IMR-90 (cell line): ENCODE measurements around the gene TMEM168. TPM values are rescaled to one million over a fixed set of nuclear protein-coding genes. Genes with fewer than 3 reads are reported as not detected.

Experiments
- ATAC-seq: fragments of 200-7000 bp; cut with Tn5 transposase; 2 replicates; pipeline ENCODE4 v1.9.1; 2020; ENCODE audit warnings: low read depth, mild to moderate bottlenecking, moderate library complexity
- BruUV-seq: library from RNA; stranded (reverse); fragments of 400-500 nt; replicated peaks from 2 replicates; lab custom pipeline; 2021; lab: Mats Ljungman, UMichigan
- CTCF ChIA-PET: fragments of 300-600 bp; formaldehyde crosslinking; extraction: SDS; loops from one replicate; lab custom pipeline; 2021; ENCODE audit warnings: antibody characterized with exemption; lab: Yijun Ruan, JAX
- POLR2A ChIA-PET: fragments of 300-600 bp; sonication (Branson Sonifier 250); formaldehyde crosslinking; loops from one replicate; lab custom pipeline; 2022; ENCODE audit warnings: antibody characterized with exemption; ENCODE audit not compliant: unreplicated experiment; lab: Charles Lee
- DNase-seq: peaks from one replicate; pipeline ENCODE4 v3.0.0; 2013
- H2AFZ ChIP-seq: replicated peaks from 2 replicates; pipeline ENCODE3; 2013; ENCODE audit warnings: low read length, mild to moderate bottlenecking; ENCODE audit not compliant: poor library complexity
- H2AK5ac ChIP-seq: 2 replicates; pipeline ENCODE4 v1.6.1; 2013; ENCODE audit warnings: low read depth, low read length, inconsistent platforms
- H2AK9ac ChIP-seq: replicated peaks from 2 replicates; pipeline ENCODE3; 2013; ENCODE audit warnings: mild to moderate bottlenecking, low read depth, low read length, moderate library complexity; ENCODE audit not compliant: poor library complexity
- H2BK120ac ChIP-seq: 2 replicates; pipeline ENCODE4 v1.6.1; 2013; ENCODE audit warnings: low read depth, low read length, inconsistent platforms
- H2BK15ac ChIP-seq: 3 replicates; pipeline ENCODE4 v1.6.1; 2013; ENCODE audit warnings: low read depth, low read length, inconsistent platforms
- H2BK20ac ChIP-seq: 2 replicates; pipeline ENCODE4 v1.6.1; 2013; ENCODE audit warnings: low read depth, mild to moderate bottlenecking, inconsistent platforms, low read length, moderate library complexity
- H2BK5ac ChIP-seq: 2 replicates; pipeline ENCODE4 v1.6.1; 2013; ENCODE audit warnings: mild to moderate bottlenecking, low read depth, low read length, inconsistent platforms; ENCODE audit not compliant: poor library complexity, severe bottlenecking
- H3K14ac ChIP-seq: replicated peaks from 2 replicates; pipeline ENCODE4 v1.6.1; 2013; ENCODE audit warnings: low read depth, low read length, inconsistent platforms
- H3K18ac ChIP-seq: 2 replicates; pipeline ENCODE4 v1.6.1; 2013; ENCODE audit warnings: low read depth, low read length, control low read depth
- H3K23ac ChIP-seq: 2 replicates; pipeline ENCODE4 v1.6.1; 2013; ENCODE audit warnings: low read depth, low read length, inconsistent platforms
- H3K27ac ChIP-seq: 2 replicates; pipeline ENCODE4 v1.5.1; 2013; ENCODE audit warnings: mild to moderate bottlenecking, control low read depth, low read length; ENCODE audit not compliant: insufficient read depth
- H3K27me3 ChIP-seq: 2 replicates; pipeline ENCODE4 v1.6.1; 2013; ENCODE audit warnings: low read length; ENCODE audit not compliant: control insufficient read depth, insufficient read depth
- H3K36me3 ChIP-seq: 2 replicates; pipeline ENCODE4 v1.6.1; 2013; ENCODE audit warnings: low read length, mixed read lengths; ENCODE audit not compliant: control insufficient read depth, insufficient read depth
- H3K4ac ChIP-seq: 2 replicates; pipeline ENCODE4 v1.6.1; 2013; ENCODE audit warnings: low read depth, low read length, inconsistent platforms
- H3K4me1 ChIP-seq: 2 replicates; pipeline ENCODE4 v1.6.1; 2013; ENCODE audit warnings: low read length, mixed read lengths; ENCODE audit not compliant: control insufficient read depth, insufficient read depth
- H3K4me2 ChIP-seq: 2 replicates; pipeline ENCODE4 v1.6.1; 2013; ENCODE audit warnings: low read depth, mild to moderate bottlenecking, control low read depth, low read length, moderate library complexity
- H3K4me3 ChIP-seq: 2 replicates; pipeline ENCODE4 v1.5.1; 2013; ENCODE audit warnings: low read depth, mild to moderate bottlenecking, control low read depth, low read length, moderate library complexity; ENCODE audit not compliant: insufficient read depth
- H3K56ac ChIP-seq: 2 replicates; pipeline ENCODE4 v1.6.1; 2013; ENCODE audit warnings: low read length, inconsistent platforms; ENCODE audit not compliant: insufficient read depth; ENCODE audit errors: extremely low read depth
- H3K79me1 ChIP-seq, 2 experiments: 2 replicates each; pipeline ENCODE4 v1.6.1; 2013; ENCODE audit warnings: low read length in 2 of 2, inconsistent platforms in 1 of 2, low read depth in 1 of 2
- H3K9ac ChIP-seq: 2 replicates; pipeline ENCODE4 v1.6.1; 2013; ENCODE audit warnings: low read depth, low read length, control low read depth
- H3K9me1 ChIP-seq: 2 replicates; pipeline ENCODE4 v1.6.1; 2013; ENCODE audit warnings: low read length, inconsistent platforms; ENCODE audit not compliant: insufficient read depth
- H3K9me3 ChIP-seq: 2 replicates; pipeline ENCODE4 v1.6.1; 2013; ENCODE audit warnings: low read length; ENCODE audit not compliant: control insufficient read depth, insufficient read depth
- H4K20me1 ChIP-seq: 2 replicates; pipeline ENCODE4 v1.6.1; 2013; ENCODE audit warnings: low read length, inconsistent platforms; ENCODE audit not compliant: insufficient read depth
- H4K5ac ChIP-seq: 2 replicates; pipeline ENCODE4 v1.6.1; 2013; ENCODE audit warnings: mild to moderate bottlenecking, low read depth, low read length, control low read depth
- H4K8ac ChIP-seq, 2 experiments: 2 replicates each; pipeline ENCODE4 v1.6.1; 2013; ENCODE audit warnings: low read depth in 2 of 2, low read length in 2 of 2, control low read depth in 1 of 2, inconsistent platforms in 1 of 2
- H4K91ac ChIP-seq: 2 replicates; pipeline ENCODE4 v1.6.1; 2013; ENCODE audit warnings: low read depth, low read length, inconsistent platforms; ENCODE audit not compliant: insufficient read depth
- BHLHE40 ChIP-seq: fragments of 150-350 bp; IDR thresholded peaks from 2 replicates; pipeline ENCODE4 v1.6.1; 2016; ENCODE audit warnings: mild to moderate bottlenecking, low read depth, low read length
- CEBPB ChIP-seq: IDR thresholded peaks from 2 replicates; pipeline ENCODE4 v1.6.1; 2012; ENCODE audit warnings: low read depth, low read length, improper control_type of control experiment
- CHD1 ChIP-seq: IDR thresholded peaks from 2 replicates; pipeline ENCODE4 v1.6.1; 2012; ENCODE audit warnings: low read depth, low read length, improper control_type of control experiment
- MAFK ChIP-seq: IDR thresholded peaks from 2 replicates; pipeline ENCODE4 v1.6.1; 2012; ENCODE audit warnings: low read depth, low read length, improper control_type of control experiment
- MXI1 ChIP-seq: IDR thresholded peaks from 2 replicates; pipeline ENCODE4 v1.6.1; 2012; ENCODE audit warnings: low read depth, mild to moderate bottlenecking, low read length, moderate library complexity, borderline replicate concordance
- POLR2A ChIP-seq: IDR thresholded peaks from 2 replicates; pipeline ENCODE4 v1.6.1; 2012; ENCODE audit warnings: mild to moderate bottlenecking, low read depth, low read length
- USF2 ChIP-seq: fragments of 150-350 bp; IDR thresholded peaks from 2 replicates; pipeline ENCODE4 v1.6.1; 2017; ENCODE audit warnings: mild to moderate bottlenecking, antibody characterized with exemption, low read length, low read depth
- WGBS, 2 experiments: methylation state at CpG; one replicate each; pipeline versions ENCODE4 v1.1.5 to v1.1.7; 2013; ENCODE audit warnings: missing lambda C conversion rate in 2 of 2; ENCODE audit not compliant: insufficient read length in 1 of 2; ENCODE audit errors: extremely low coverage in 2 of 2; 5-methylcytosine and 5-hydroxymethylcytosine counted together
- dilution Hi-C: fragments of 300-500 bp; cut with HindIII; formaldehyde crosslinking; loops from one replicate; pipeline ENCODE4 v1.14.3; 2018; ENCODE audit warnings: low sequenced_read_pairs; ENCODE audit not compliant: unreplicated experiment
- in situ Hi-C: fragments of 300-500 bp; cut with MboI; formaldehyde crosslinking; loops from 3 replicates; pipeline ENCODE4 v1.14.3; 2019; ENCODE audit warnings: low sequenced_read_pairs, inconsistent platforms, mixed read lengths
- intact Hi-C: fragments of 100-400 bp; cut with micrococcal nuclease; formaldehyde crosslinking; loops from 2 replicates; pipeline ENCODE4 v1.10.0; 2022
- polyA plus RNA-seq, 3 experiments: library from polyadenylated mRNA; depleted of rRNA; stranded (reverse); fragments of >200 nt; gene quantifications; 2 replicates each; pipeline ENCODE4 v1.2.3, GENCODE V29; 2012; ENCODE audit warnings: low replicate concordance in 1 of 3
- total RNA-seq: library from RNA; depleted of rRNA; stranded (reverse); fragments of >200 nt; gene quantifications from 2 replicates; pipeline ENCODE4 v1.2.3, GENCODE V29; 2012

Gene TMEM168
- total and polyA plus RNA-seq, 2 of the 4 experiments (the other 2 are of a cell fraction): 17.7 to 22.9 TPM

- Histone ChIP-seq H3K56ac (no peak overlapping the region), H3K9me3 (no peaks in the 10 kb centered on the region), H4K91ac (no peak overlapping the region), H4K8ac (no peak overlapping the region), H3K14ac (no peak overlapping the region), H2AK5ac (no peak overlapping the region), H2BK20ac (no peak overlapping the region), H2BK120ac (no peak overlapping the region), H3K23ac (no peak overlapping the region), H2AFZ (no peak overlapping the region), H3K4me1 (no peaks in the 10 kb centered on the region), H2AK9ac (no peak overlapping the region), H3K27ac (no peak overlapping the region), H3K4me3 (no peak overlapping the region), H3K27me3 (no peaks in the 10 kb centered on the region), H4K20me1 (no peaks in the 10 kb centered on the region), H3K4ac (no peak overlapping the region), H3K79me1 (no peaks in the 10 kb centered on the region), H3K36me3 (no peaks in the 10 kb centered on the region), H3K9ac (no peak overlapping the region), H3K4me2 (no peak overlapping the region), H2BK15ac (no peak overlapping the region), H3K18ac (no peak overlapping the region), H2BK5ac (no peak overlapping the region), H4K5ac (no peak overlapping the region), H3K9me1 (no peaks in the 10 kb centered on the region)
- TF ChIP-seq USF2 (no peak), CHD1 (no peak), BHLHE40 (no peak), MAFK (no peak), MXI1 (no peak), CEBPB (no peak), POLR2A (no peak)
- DNase-seq (no peak), ATAC-seq (no peak)
- dilution Hi-C loops: no loop called here
- in situ Hi-C loops: no loop called here
- POLR2A ChIA-PET: no interaction called here
- intact Hi-C loops: no loop called here
- no TSS peak for BruUV-seq
- CTCF ChIA-PET: interaction anchor here (0.7 kb wide), 1 partner anchor 520 kb away, joined by 3 read pairs; no protein-coding TSS in a partner anchor
- 80% methylated on average over 2 of the region's 4 CpGs; no CpG with 5 or more reads in 1 of the 2 experiments for WGBS, 2 experiments
Observed at GRCh38 chr7:112806156-112806555, 16.0 kb upstream of the TMEM168 start.
